ENCODE data around the gene MFSD8. TPM values are rescaled to one million over a fixed set of nuclear protein-coding genes. Genes with fewer than 3 reads are reported as not detected.
"Not testable (repeated sequence)": the region's sequence is repeated elsewhere in the genome, so short reads cannot be mapped to it uniquely, and the experiment has no call there.

MFSD8 gene
- total and polyA plus RNA-seq, 4 donors = 9.5 to 29.3 (median 23.5) TPM

- Histone ChIP-seq H3K27me3 (ENCODE audit: control insufficient read depth in 1 of 2, insufficient read depth in 2 of 2, low read length in 1 of 2) (no peaks in the 10 kb centered on the region), H3K4me3 (ENCODE audit: low read length in 2 of 2) (no peak overlapping the region), H3K36me3 (ENCODE audit: control insufficient read depth in 1 of 2, insufficient read depth in 2 of 2, low read length in 1 of 2) (no peaks in the 10 kb centered on the region), H3K4me1 (ENCODE audit: control insufficient read depth in 1 of 2, insufficient read depth in 2 of 2, low read length in 2 of 2) (no peaks in the 10 kb centered on the region), H3K27ac (ENCODE audit: low read depth in 1 of 2, low read length in 2 of 2) (no peak overlapping the region), H3K9me3 (ENCODE audit: control insufficient read depth, low read length) (no peaks in the 10 kb centered on the region)
- no peak for DNase-seq
- intact Hi-C loops (cut with DNase I) = no loop called here
- ATAC-seq (ENCODE audit: low FRiP score) = no peak
- WGBS, 2 donors = 94 to 96% methylated on average over 6 of the region's 6 CpGs
Observed at GRCh38 chr4:127988638-127989037, 23.7 kb upstream of the MFSD8 start.

- Histone ChIP-seq H3K27me3 (ENCODE audit: control insufficient read depth in 1 of 2, insufficient read depth in 2 of 2, low read length in 1 of 2) (no peaks in the 10 kb centered on the region), H3K27ac (ENCODE audit: low read depth in 1 of 2, low read length in 2 of 2) (no peak overlapping the region), H3K4me1 (ENCODE audit: control insufficient read depth in 1 of 2, insufficient read depth in 2 of 2, low read length in 2 of 2) (no peaks in the 10 kb centered on the region), H3K4me3 (ENCODE audit: low read length in 2 of 2) (no peak overlapping the region), H3K36me3 (ENCODE audit: control insufficient read depth in 1 of 2, insufficient read depth in 2 of 2, low read length in 1 of 2) (no peaks in the 10 kb centered on the region), H3K9me3 (ENCODE audit: control insufficient read depth, low read length) (no peaks in the 10 kb centered on the region)
- DNase-seq (no peak), ATAC-seq (ENCODE audit: low FRiP score) (no peak)
- intact Hi-C loops (cut with DNase I) = no loop called here
- WGBS, 2 donors = 90 to 99% methylated on average over 1 of the region's 1 CpG
Observed at GRCh38 chr4:127985989-127986388, 21.0 kb upstream of the MFSD8 start.

GRCh38 chr4:127982445-127982844 is 17.5 kb upstream of the MFSD8 start:
- no peak overlapping the region for H3K4me3 ChIP-seq (ENCODE audit: low read length in 2 of 2)
- no peak for DNase-seq
- no peaks in the 10 kb centered on the region for H3K27me3 ChIP-seq (ENCODE audit: control insufficient read depth in 1 of 2, insufficient read depth in 2 of 2, low read length in 1 of 2)
- no peaks in the 10 kb centered on the region for H3K36me3 ChIP-seq (ENCODE audit: control insufficient read depth in 1 of 2, insufficient read depth in 2 of 2, low read length in 1 of 2)
- no peaks in the 10 kb centered on the region for H3K4me1 ChIP-seq (ENCODE audit: control insufficient read depth in 1 of 2, insufficient read depth in 2 of 2, low read length in 2 of 2)
- H3K27ac ChIP-seq (ENCODE audit: low read depth in 1 of 2, low read length in 2 of 2) = no peak overlapping the region
- intact Hi-C loops (cut with DNase I) = no loop called here
- no peak for ATAC-seq (ENCODE audit: low FRiP score)
- H3K9me3 ChIP-seq (ENCODE audit: control insufficient read depth, low read length) = no peaks in the 10 kb centered on the region
- 74 to 83% methylated on average over 2 of the region's 2 CpGs for WGBS, 2 donors

GRCh38 chr4:127978930-127979329 is 14.0 kb upstream of the MFSD8 start:
- H3K27ac ChIP-seq (ENCODE audit: low read depth in 1 of 2, low read length in 2 of 2) = no peak overlapping the region
- ATAC-seq (ENCODE audit: low FRiP score) (no peak), DNase-seq (no peak)
- H3K4me3 ChIP-seq (ENCODE audit: low read length in 2 of 2) = no peak overlapping the region
- 99 to 100% methylated on average over 2 of the region's 2 CpGs for WGBS, 2 donors
- H3K27me3 ChIP-seq (ENCODE audit: control insufficient read depth in 1 of 2, insufficient read depth in 2 of 2, low read length in 1 of 2) = no peaks in the 10 kb centered on the region
- no peaks in the 10 kb centered on the region for H3K4me1 ChIP-seq (ENCODE audit: control insufficient read depth in 1 of 2, insufficient read depth in 2 of 2, low read length in 2 of 2)
- no peaks in the 10 kb centered on the region for H3K9me3 ChIP-seq (ENCODE audit: control insufficient read depth, low read length)
- H3K36me3 ChIP-seq (ENCODE audit: control insufficient read depth in 1 of 2, insufficient read depth in 2 of 2, low read length in 1 of 2) = no peaks in the 10 kb centered on the region
- intact Hi-C loops (cut with DNase I) = no loop called here

- intact Hi-C loops (cut with DNase I) = no loop called here
- no peak for ATAC-seq (ENCODE audit: low FRiP score)
Observed at GRCh38 chr4:127975121-127975770, 10.3 kb upstream of the MFSD8 start.

GRCh38 chr4:127970925-127971324 is 6.0 kb upstream of the MFSD8 start:
- H3K27me3 ChIP-seq (ENCODE audit: control insufficient read depth in 1 of 2, insufficient read depth in 2 of 2, low read length in 1 of 2); H3K4me3 ChIP-seq (ENCODE audit: low read length in 2 of 2); DNase-seq; intact Hi-C loops (cut with DNase I); H3K9me3 ChIP-seq (ENCODE audit: control insufficient read depth, low read length); H3K27ac ChIP-seq (ENCODE audit: low read depth in 1 of 2, low read length in 2 of 2); ATAC-seq (ENCODE audit: low FRiP score); H3K4me1 ChIP-seq (ENCODE audit: control insufficient read depth in 1 of 2, insufficient read depth in 2 of 2, low read length in 2 of 2); H3K36me3 ChIP-seq (ENCODE audit: control insufficient read depth in 1 of 2, insufficient read depth in 2 of 2, low read length in 1 of 2): not testable (repeated sequence)
- 30 to 31% methylated on average over 4 of the region's 4 CpGs for WGBS, 2 donors

More at GRCh38 chr4:127975121-127975770, 10.3 kb upstream of the MFSD8 start:
- WGBS, 2 donors = 98 to 99% methylated on average over 2 of the region's 2 CpGs
- Histone ChIP-seq H3K27me3 (ENCODE audit: control insufficient read depth in 1 of 2, insufficient read depth in 2 of 2, low read length in 1 of 2) (no peaks in the 10 kb centered on the region), H3K9me3 (ENCODE audit: control insufficient read depth, low read length) (no peaks in the 10 kb centered on the region), H3K27ac (ENCODE audit: low read depth in 1 of 2, low read length in 2 of 2) (no peak overlapping the region), H3K4me3 (ENCODE audit: low read length in 2 of 2) (no peak overlapping the region), H3K4me1 (ENCODE audit: control insufficient read depth in 1 of 2, insufficient read depth in 2 of 2, low read length in 2 of 2) (peaks cover 0 to 2% of the 10 kb centered on the region in 2 donors), H3K36me3 (ENCODE audit: control insufficient read depth in 1 of 2, insufficient read depth in 2 of 2, low read length in 1 of 2) (no peaks in the 10 kb centered on the region)
- no peak for DNase-seq

GRCh38 chr4:127968586-127968985 is 3.6 kb upstream of the MFSD8 start:
- Histone ChIP-seq H3K27ac (ENCODE audit: low read depth in 1 of 2, low read length in 2 of 2) (no peak overlapping the region), H3K36me3 (ENCODE audit: control insufficient read depth in 1 of 2, insufficient read depth in 2 of 2, low read length in 1 of 2) (no peaks in the 10 kb centered on the region), H3K9me3 (ENCODE audit: control insufficient read depth, low read length) (no peaks in the 10 kb centered on the region), H3K4me3 (ENCODE audit: low read length in 2 of 2) (peak overlapping the region in 1 of 2 donors; percentile 11), H3K4me1 (ENCODE audit: control insufficient read depth in 1 of 2, insufficient read depth in 2 of 2, low read length in 2 of 2) (peaks cover 2% of the 10 kb centered on the region in 2 donors), H3K27me3 (ENCODE audit: control insufficient read depth in 1 of 2, insufficient read depth in 2 of 2, low read length in 1 of 2) (no peaks in the 10 kb centered on the region)
- ATAC-seq (ENCODE audit: low FRiP score) (no peak), DNase-seq (no peak)
- 7 to 9% methylated on average over 2 of the region's 2 CpGs for WGBS, 2 donors
- intact Hi-C loops (cut with DNase I) = loop anchor here in 1 of 2 donors (5.0 to 10.0 kb wide), 3 partner anchors 84 to 184 kb away; partner anchors contain the start of genes HSPA4L, LARP1B and PLK4

GRCh38 chr4:127967141-127967775 is 2.3 kb upstream of the MFSD8 start:
- no peaks in the 10 kb centered on the region for H3K9me3 ChIP-seq (ENCODE audit: control insufficient read depth, low read length)
- no peaks in the 10 kb centered on the region for H3K27me3 ChIP-seq (ENCODE audit: control insufficient read depth in 1 of 2, insufficient read depth in 2 of 2, low read length in 1 of 2)
- no peaks in the 10 kb centered on the region for H3K36me3 ChIP-seq (ENCODE audit: control insufficient read depth in 1 of 2, insufficient read depth in 2 of 2, low read length in 1 of 2)
- H3K27ac ChIP-seq (ENCODE audit: low read depth in 1 of 2, low read length in 2 of 2) = no peak overlapping the region
- no peak overlapping the region for H3K4me3 ChIP-seq (ENCODE audit: low read length in 2 of 2)
- ATAC-seq (ENCODE audit: low FRiP score) = no peak
- 97% methylated on average over 1 of the region's 1 CpG for WGBS, 2 donors
- H3K4me1 ChIP-seq (ENCODE audit: control insufficient read depth in 1 of 2, insufficient read depth in 2 of 2, low read length in 2 of 2) = peaks cover 2% of the 10 kb centered on the region in 2 donors
- intact Hi-C loops (cut with DNase I) = loop anchor here in 1 of 2 donors (5.0 to 10.0 kb wide), 3 partner anchors 82 to 182 kb away; partner anchors contain the start of genes HSPA4L, LARP1B and PLK4
- DNase-seq = no peak

GRCh38 chr4:127965803-127966175 is 816 bp upstream of the MFSD8 start:
- WGBS, 2 donors = 0 to 1% methylated on average over 15 of the region's 15 CpGs
- no peak for ATAC-seq (ENCODE audit: low FRiP score)

More at GRCh38 chr4:127965803-127966175, 816 bp upstream of the MFSD8 start:
- Histone ChIP-seq H3K4me3 (ENCODE audit: low read length in 2 of 2) (peak overlapping the region; percentile 60 to 85), H3K27me3 (ENCODE audit: control insufficient read depth in 1 of 2, insufficient read depth in 2 of 2, low read length in 1 of 2) (no peaks in the 10 kb centered on the region), H3K9me3 (ENCODE audit: control insufficient read depth, low read length) (no peaks in the 10 kb centered on the region), H3K36me3 (ENCODE audit: control insufficient read depth in 1 of 2, insufficient read depth in 2 of 2, low read length in 1 of 2) (no peaks in the 10 kb centered on the region), H3K27ac (ENCODE audit: low read depth in 1 of 2, low read length in 2 of 2) (peak overlapping the region in 1 of 2 donors; percentile 49), H3K4me1 (ENCODE audit: control insufficient read depth in 1 of 2, insufficient read depth in 2 of 2, low read length in 2 of 2) (peaks cover 0 to 2% of the 10 kb centered on the region in 2 donors)
- intact Hi-C loops (cut with DNase I) = loop anchor here in 1 of 2 donors (5.0 to 10.0 kb wide), 3 partner anchors 81 to 181 kb away; partner anchors contain the start of genes HSPA4L, LARP1B and PLK4
- DNase-seq = no peak

All from aorta (tissue), 5 donors.